H9 (cell line): ENCODE results near the gene GABBR2. TPM values are rescaled to one million over a fixed set of nuclear protein-coding genes. Genes with fewer than 3 reads are reported as not detected.

Source experiments
- DNase-seq: peaks from one replicate; pipeline ENCODE4 v3.0.0-alpha.2; 2017
- H2AFZ ChIP-seq: one replicate; pipeline ENCODE4 v1.6.1; 2013; ENCODE audit warnings: mild to moderate bottlenecking, low read length, control low read depth, moderate library complexity
- H2AK5ac ChIP-seq: 2 replicates; pipeline ENCODE4 v1.6.1; 2013; ENCODE audit warnings: low read length, control low read depth, mixed read lengths; ENCODE audit not compliant: insufficient read length
- H2BK120ac ChIP-seq: one replicate; pipeline ENCODE4 v1.6.1; 2013; ENCODE audit warnings: low read depth, mild to moderate bottlenecking, low read length, control low read depth, inconsistent platforms; ENCODE audit not compliant: poor library complexity, severe bottlenecking
- H2BK12ac ChIP-seq: 2 replicates; pipeline ENCODE4 v1.6.1; 2013; ENCODE audit warnings: low read length, control low read depth, mixed read lengths, low read depth; ENCODE audit not compliant: insufficient read length
- H2BK15ac ChIP-seq: 2 replicates; pipeline ENCODE4 v1.6.1; 2013; ENCODE audit warnings: low read depth, low read length, control low read depth
- H2BK20ac ChIP-seq: one replicate; pipeline ENCODE4 v1.6.1; 2013; ENCODE audit warnings: low read depth, mild to moderate bottlenecking, low read length, control low read depth, inconsistent platforms; ENCODE audit not compliant: poor library complexity, severe bottlenecking
- H2BK5ac ChIP-seq: 2 replicates; pipeline ENCODE4 v1.6.1; 2013; ENCODE audit warnings: low read length, control low read depth, mixed read lengths; ENCODE audit not compliant: insufficient read length
- H3K14ac ChIP-seq: 2 replicates; pipeline ENCODE4 v1.6.1; 2013; ENCODE audit warnings: low read length, control low read depth; ENCODE audit not compliant: insufficient read depth
- H3K18ac ChIP-seq: 2 replicates; pipeline ENCODE4 v1.6.1; 2013; ENCODE audit warnings: low read depth, mild to moderate bottlenecking, mixed read lengths, low read length, control low read depth; ENCODE audit not compliant: insufficient read length
- H3K23ac ChIP-seq: 2 replicates; pipeline ENCODE4 v1.6.1; 2013; ENCODE audit warnings: low read length, control low read depth, mixed read lengths, low read depth; ENCODE audit not compliant: insufficient read length
- H3K23me2 ChIP-seq: 2 replicates; pipeline ENCODE4 v1.6.1; 2013; ENCODE audit warnings: low read depth, mild to moderate bottlenecking, mixed read lengths, low read length, control low read depth; ENCODE audit not compliant: insufficient read length, poor library complexity, severe bottlenecking
- H3K27ac ChIP-seq: 2 replicates; pipeline ENCODE4 v1.5.1; 2013; ENCODE audit warnings: low read length, control low read depth, mixed read lengths, low read depth; ENCODE audit not compliant: insufficient read length
- H3K27me3 ChIP-seq: 2 replicates; pipeline ENCODE4 v1.6.1; 2013; ENCODE audit warnings: low read length, control low read depth, inconsistent platforms; ENCODE audit not compliant: insufficient read depth
- H3K4ac ChIP-seq: 2 replicates; pipeline ENCODE4 v1.6.1; 2013; ENCODE audit warnings: low read depth, mild to moderate bottlenecking, control low read depth, inconsistent platforms, low read length, moderate library complexity
- H3K4me1 ChIP-seq: 2 replicates; pipeline ENCODE4 v1.6.1; 2013; ENCODE audit warnings: low read length, control low read depth, inconsistent platforms; ENCODE audit not compliant: insufficient read depth
- H3K4me2 ChIP-seq: 2 replicates; pipeline ENCODE4 v1.6.1; 2013; ENCODE audit warnings: low read length, control low read depth, mixed read lengths; ENCODE audit not compliant: insufficient read length, insufficient read depth
- H3K56ac ChIP-seq: 2 replicates; pipeline ENCODE4 v1.6.1; 2013; ENCODE audit warnings: low read depth, mild to moderate bottlenecking, mixed read lengths, low read length, control low read depth; ENCODE audit not compliant: insufficient read length
- H3K79me1 ChIP-seq: 2 replicates; pipeline ENCODE4 v1.6.1; 2013; ENCODE audit warnings: low read depth, mild to moderate bottlenecking, moderate library complexity, low read length, control low read depth, inconsistent platforms; ENCODE audit not compliant: insufficient read depth, poor library complexity, severe bottlenecking
- H3K79me2 ChIP-seq: 2 replicates; pipeline ENCODE4 v1.6.1; 2013; ENCODE audit warnings: low read length, control low read depth, inconsistent platforms; ENCODE audit not compliant: insufficient read depth
- H3K9ac ChIP-seq: 2 replicates; pipeline ENCODE4 v1.6.1; 2013; ENCODE audit warnings: low read length, control low read depth, mixed read lengths; ENCODE audit not compliant: insufficient read length; ENCODE audit errors: extremely low read depth
- H3K9me3 ChIP-seq: one replicate; pipeline ENCODE4 v1.6.1; 2013; ENCODE audit warnings: low read depth, low read length, inconsistent platforms; ENCODE audit not compliant: control insufficient read depth
- H3T11ph ChIP-seq: one replicate; pipeline ENCODE4 v1.6.1; 2013; ENCODE audit warnings: mild to moderate bottlenecking, low read length, control low read depth, inconsistent platforms
- H4K20me1 ChIP-seq: one replicate; pipeline ENCODE4 v1.6.1; 2013; ENCODE audit not compliant: control insufficient read depth, insufficient read length, insufficient read depth
- H4K5ac ChIP-seq: 2 replicates; pipeline ENCODE4 v1.6.1; 2013; ENCODE audit warnings: low read depth, mild to moderate bottlenecking, mixed read lengths, low read length, control low read depth; ENCODE audit not compliant: insufficient read length
- H4K8ac ChIP-seq: replicated peaks from 2 replicates; pipeline ENCODE4 v1.6.1; 2013; ENCODE audit warnings: low read length, control low read depth, mixed read lengths, low read depth; ENCODE audit not compliant: insufficient read length
- H4K91ac ChIP-seq: 2 replicates; pipeline ENCODE4 v1.6.1; 2013; ENCODE audit warnings: low read depth, mild to moderate bottlenecking, moderate library complexity, mixed read lengths, low read length, control low read depth; ENCODE audit not compliant: insufficient read length
- H3K27ac Mint-ChIP-seq, 3 experiments: 2 replicates in 2 of 3; 3 replicates in 1 of 3; pipeline ENCODE4 v1.8.0; 2020 to 2021; ENCODE audit warnings: mixed read lengths in 3 of 3, mild to moderate bottlenecking in 1 of 3, moderate library complexity in 1 of 3
- H3K27me3 Mint-ChIP-seq: 2 replicates; pipeline ENCODE4 v1.8.0; 2021; ENCODE audit warnings: low read depth, mild to moderate bottlenecking, moderate library complexity, mixed read lengths
- H3K36me3 Mint-ChIP-seq, 3 experiments: 2 replicates in 2 of 3; 3 replicates in 1 of 3; pipeline ENCODE4 v1.8.0; 2020 to 2021; ENCODE audit warnings: low read depth in 3 of 3, mixed read lengths in 3 of 3; ENCODE audit not compliant: insufficient read depth in 1 of 3
- H3K4me1 Mint-ChIP-seq, 2 experiments: 2 replicates each; pipeline ENCODE4 v1.8.0; 2020; ENCODE audit warnings: mixed read lengths in 2 of 2
- H3K4me3 Mint-ChIP-seq, 2 experiments: 2 replicates in 1 of 2; 3 replicates in 1 of 2; pipeline ENCODE4 v1.8.0; 2020 to 2021; ENCODE audit warnings: mild to moderate bottlenecking in 2 of 2, mixed read lengths in 2 of 2, moderate library complexity in 1 of 2
- H3K9me3 Mint-ChIP-seq, 2 experiments: 2 replicates in 1 of 2; 3 replicates in 1 of 2; pipeline ENCODE4 v1.8.0; 2020; ENCODE audit warnings: mild to moderate bottlenecking in 2 of 2, mixed read lengths in 2 of 2, moderate library complexity in 1 of 2
- WGBS: extraction: QIAGEN DNeasy Blood & Tissue Kit; methylation state at CpG from one replicate; pipeline ENCODE4 v1.1.7; 2013; ENCODE audit warnings: missing lambda C conversion rate, low lambda C conversion rate, mixed read lengths; ENCODE audit not compliant: insufficient read length; ENCODE audit errors: extremely low coverage; 5-methylcytosine and 5-hydroxymethylcytosine counted together
- total RNA-seq: library from RNA; stranded (reverse); gene quantifications from 2 replicates; pipeline ENCODE4 v1.2.1, GENCODE V29; 2021
- TF ChIP-seq, protein P1 (sequence below): fragments of 200-600 bp; sonication (generic); conservative IDR thresholded peaks from 3 replicates; pipeline ENCODE4 v1.8.0; 2021; ENCODE audit warnings: antibody characterized with exemption, mild to moderate bottlenecking

GABBR2 gene
- total RNA-seq, 1 experiment from 2014 or later = 0.66 TPM

DNA sequence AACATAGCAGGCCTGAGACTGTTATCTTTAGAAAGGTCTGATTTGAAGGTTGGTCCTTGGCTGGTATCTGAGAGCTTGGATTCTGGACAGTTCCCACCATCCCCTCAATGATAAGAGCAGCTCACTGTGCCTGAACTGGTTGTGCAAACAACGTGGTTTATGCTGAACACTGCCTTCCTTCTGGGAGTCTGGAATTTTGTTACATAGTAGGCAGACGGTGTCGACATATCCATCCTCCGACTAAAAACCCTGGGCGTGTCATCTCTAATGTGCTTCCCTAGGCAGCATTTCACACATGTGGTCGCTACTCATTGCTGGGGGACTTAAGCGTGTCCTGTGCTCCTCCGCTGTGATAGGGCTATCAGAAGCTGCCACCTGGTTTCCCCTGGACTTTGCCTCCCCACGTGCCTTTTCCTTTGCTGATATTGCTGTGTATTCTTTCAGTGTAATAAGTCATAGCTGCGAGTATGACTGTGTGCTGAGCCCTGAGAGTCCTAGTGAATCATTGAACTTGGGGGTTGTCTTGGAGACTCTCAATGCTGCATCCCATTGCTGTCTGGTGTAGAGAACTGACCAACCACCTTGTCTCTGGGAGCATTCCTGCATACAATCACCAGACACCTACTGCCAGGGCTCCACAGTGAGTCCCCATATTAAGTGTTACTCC lies 334.2 kb downstream of the GABBR2 start:
- DNase-seq = no peak

More for the DNA sequence above, 334.2 kb downstream of the GABBR2 start:
- Histone ChIP-seq H4K91ac (no peak overlapping the region), H2BK12ac (no peak overlapping the region), H2BK120ac (no peak overlapping the region), H2AFZ (no peak overlapping the region), H2BK20ac (no peak overlapping the region), H2BK15ac (no peak overlapping the region), H4K5ac (no peak overlapping the region), H4K8ac (no peak overlapping the region), H3K14ac (no peak overlapping the region), H3K79me2 (no peaks in the 10 kb centered on the region), H3K9me3 (no peaks in the 10 kb centered on the region), H3K4me2 (no peak overlapping the region), H3K4me1 (peaks cover 3% of the 10 kb centered on the region; the same call in 1 of the 2 replicates), H3K4ac (no peak overlapping the region), H3K79me1 (no peaks in the 10 kb centered on the region), H3K9ac (no peak overlapping the region), H3K18ac (no peak overlapping the region), H4K20me1 (no peaks in the 10 kb centered on the region), H3K27me3 (no peaks in the 10 kb centered on the region), H2BK5ac (no peak overlapping the region), H3K23ac (no peak overlapping the region), H3K27ac (no peak overlapping the region), H2AK5ac (no peak overlapping the region), H3K23me2 (no peaks in the 10 kb centered on the region), H3T11ph (no peak overlapping the region), H3K56ac (no peak overlapping the region)
- no CpG with 5 or more reads among the region's 10 CpGs for WGBS
- H3K4me1 Mint-ChIP-seq = peaks cover 6 to 9% of the 10 kb centered on the region in 2 experiments
- H3K27me3 Mint-ChIP-seq = no peaks in the 10 kb centered on the region
- TF ChIP-seq, protein P1, sequence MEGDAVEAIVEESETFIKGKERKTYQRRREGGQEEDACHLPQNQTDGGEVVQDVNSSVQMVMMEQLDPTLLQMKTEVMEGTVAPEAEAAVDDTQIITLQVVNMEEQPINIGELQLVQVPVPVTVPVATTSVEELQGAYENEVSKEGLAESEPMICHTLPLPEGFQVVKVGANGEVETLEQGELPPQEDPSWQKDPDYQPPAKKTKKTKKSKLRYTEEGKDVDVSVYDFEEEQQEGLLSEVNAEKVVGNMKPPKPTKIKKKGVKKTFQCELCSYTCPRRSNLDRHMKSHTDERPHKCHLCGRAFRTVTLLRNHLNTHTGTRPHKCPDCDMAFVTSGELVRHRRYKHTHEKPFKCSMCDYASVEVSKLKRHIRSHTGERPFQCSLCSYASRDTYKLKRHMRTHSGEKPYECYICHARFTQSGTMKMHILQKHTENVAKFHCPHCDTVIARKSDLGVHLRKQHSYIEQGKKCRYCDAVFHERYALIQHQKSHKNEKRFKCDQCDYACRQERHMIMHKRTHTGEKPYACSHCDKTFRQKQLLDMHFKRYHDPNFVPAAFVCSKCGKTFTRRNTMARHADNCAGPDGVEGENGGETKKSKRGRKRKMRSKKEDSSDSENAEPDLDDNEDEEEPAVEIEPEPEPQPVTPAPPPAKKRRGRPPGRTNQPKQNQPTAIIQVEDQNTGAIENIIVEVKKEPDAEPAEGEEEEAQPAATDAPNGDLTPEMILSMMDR = no peak
- H3K36me3 Mint-ChIP-seq = no peaks in the 10 kb centered on the region
- no peak overlapping the region for H3K27ac Mint-ChIP-seq
- no peak overlapping the region for H3K4me3 Mint-ChIP-seq
- no peaks in the 10 kb centered on the region for H3K9me3 Mint-ChIP-seq
